Activated naive CD4-positive, alpha-beta T cell treated with Interleukin-2 at 50 U/mL for 16 hours (primary cell): ENCODE results near the gene ESF1.
"Not testable (repeated sequence)": the region's sequence is repeated elsewhere in the genome, so short reads cannot be mapped to it uniquely, and the experiment has no call there.

Source experiments
- DNase-seq: peaks from one replicate; pipeline ENCODE4 v3.0.0-alpha.2; 2020

The ESF1 gene

DNA sequence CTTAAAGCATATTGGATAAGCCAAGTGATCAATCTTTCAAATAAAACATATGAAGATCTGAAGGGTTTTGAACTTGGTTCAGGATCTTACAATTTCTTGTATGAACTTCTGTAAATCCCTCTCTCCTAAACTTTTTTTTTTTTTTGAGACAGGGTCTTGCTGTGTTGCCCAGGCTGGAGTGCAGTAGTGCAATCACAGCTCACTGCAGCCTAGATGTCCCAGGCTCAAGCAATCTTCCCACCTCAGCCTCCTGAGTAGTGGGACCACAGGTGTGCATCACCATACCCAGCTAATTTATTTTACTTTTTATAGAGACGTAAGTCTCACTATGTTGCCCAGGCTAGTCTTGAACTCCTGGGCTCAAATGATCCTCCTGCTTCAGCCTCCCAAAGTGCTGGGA lies 46.5 kb downstream of the ESF1 start:
- not testable (repeated sequence) for DNase-seq

GRCh38 chr20:13736436-13737191 lies 48.1 kb downstream of the ESF1 start:
- no peak for DNase-seq

DNA sequence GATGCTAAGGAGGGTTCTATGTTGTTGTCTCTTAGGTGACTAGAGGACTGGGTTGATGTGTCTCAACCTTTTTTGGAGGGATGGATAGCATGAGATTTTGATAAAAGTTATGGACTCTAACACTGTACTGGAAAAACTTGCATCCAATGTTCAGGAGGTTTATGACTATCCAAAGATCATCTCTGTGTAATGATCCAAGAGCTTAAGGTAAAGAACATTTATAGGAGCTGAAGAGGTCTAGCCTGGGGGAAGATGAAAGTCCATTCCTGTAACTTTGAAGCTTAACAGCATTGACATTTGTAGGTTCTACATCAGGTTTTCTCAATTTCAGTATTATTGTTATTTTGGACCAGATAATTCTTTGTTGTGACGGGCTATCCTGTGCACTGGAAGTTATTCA lies 48.9 kb downstream of the ESF1 start:
- DNase-seq: no peak

DNA sequence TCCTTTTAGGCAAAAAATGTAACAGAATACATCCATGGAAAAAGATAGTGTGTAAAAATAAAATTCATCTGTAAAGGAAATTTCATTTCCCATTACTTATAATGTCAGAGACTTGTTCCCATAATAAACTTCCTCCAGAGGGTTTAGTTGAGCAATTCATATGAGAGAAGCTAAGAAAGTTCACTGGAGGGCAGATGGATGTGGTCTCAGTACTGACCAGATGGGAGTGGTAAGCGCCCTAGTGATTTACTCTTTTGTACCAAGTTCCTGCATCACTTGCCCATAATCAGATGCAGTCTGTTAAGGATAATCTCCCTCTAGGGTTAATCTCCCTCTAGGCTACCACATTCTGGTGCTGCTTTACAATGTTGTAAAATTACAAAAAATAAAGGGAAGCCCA lies 61.7 kb downstream of the ESF1 start:
- DNase-seq: no peak

- DNase-seq: no peak
Measured at GRCh38 chr20:13718171-13718570, 66.5 kb downstream of the ESF1 start.

GRCh38 chr20:13717631-13718044 lies 67.1 kb downstream of the ESF1 start:
- DNase-seq: no peak

DNA sequence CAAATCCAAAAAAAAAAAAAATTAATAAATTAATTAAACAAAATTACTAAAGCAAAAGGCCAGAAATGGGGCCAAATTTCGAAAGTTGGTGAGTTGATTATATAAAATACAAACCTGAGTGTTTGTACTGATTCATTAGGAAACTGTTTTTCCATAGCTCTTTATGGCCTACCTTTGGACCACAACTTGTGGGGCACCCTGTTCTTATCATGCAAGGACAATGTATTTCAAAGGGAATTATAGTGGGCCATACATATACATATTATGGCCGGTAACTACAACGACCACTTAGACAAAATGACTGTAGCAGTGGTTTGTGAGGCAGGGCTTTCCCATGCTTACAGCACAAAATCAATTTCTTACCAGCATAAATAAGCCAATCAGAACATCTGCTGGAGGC lies 69.5 kb downstream of the ESF1 start:
- no peak for DNase-seq

GRCh38 chr20:13708234-13708633 lies 76.5 kb downstream of the ESF1 start:
- no peak for DNase-seq

GRCh38 chr20:13703265-13703664 lies 81.5 kb downstream of the ESF1 start:
- no peak for DNase-seq

- no peak for DNase-seq
Measured at GRCh38 chr20:13701486-13701885, 83.2 kb downstream of the ESF1 start.

- DNase-seq: no peak
Measured at GRCh38 chr20:13700761-13701160, 84.0 kb downstream of the ESF1 start.

DNA sequence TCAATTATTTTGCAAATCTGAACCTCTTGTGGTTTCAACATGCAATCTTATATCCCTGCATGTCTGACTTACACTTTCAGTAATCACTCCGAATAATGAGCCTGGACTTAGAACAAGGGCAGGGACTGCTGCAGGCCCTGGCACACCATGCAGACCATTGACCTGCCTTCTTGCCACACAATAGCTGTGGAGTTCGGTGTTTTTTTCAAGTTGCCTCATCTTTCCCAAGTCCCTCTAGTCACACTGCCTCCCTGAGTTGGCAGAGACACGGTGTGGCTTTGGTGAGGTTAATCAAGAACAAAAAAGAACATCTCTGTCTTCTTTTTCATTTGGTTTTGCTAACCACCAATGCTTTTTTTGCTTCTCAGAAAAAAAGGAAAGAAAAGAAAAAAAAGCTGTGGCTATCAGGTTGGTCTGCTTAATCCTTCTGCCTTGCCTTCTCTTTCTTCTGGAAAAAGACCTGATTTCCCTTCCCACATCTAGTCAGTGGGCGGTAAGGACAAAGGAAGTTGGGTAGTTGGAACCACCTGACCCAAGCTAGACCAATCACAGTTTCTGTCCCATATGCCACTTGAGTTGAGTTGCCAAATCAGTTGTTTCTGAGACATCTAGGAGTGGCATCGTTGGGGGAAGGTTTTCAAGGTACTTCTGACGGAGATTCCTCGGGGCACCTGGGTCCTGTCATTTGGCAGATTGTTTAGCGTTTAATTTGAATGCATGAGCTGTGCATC lies 90.1 kb downstream of the ESF1 start:
- DNase-seq: no peak

GRCh38 chr20:13692802-13693736 lies 91.7 kb downstream of the ESF1 start:
- no peak for DNase-seq

DNA sequence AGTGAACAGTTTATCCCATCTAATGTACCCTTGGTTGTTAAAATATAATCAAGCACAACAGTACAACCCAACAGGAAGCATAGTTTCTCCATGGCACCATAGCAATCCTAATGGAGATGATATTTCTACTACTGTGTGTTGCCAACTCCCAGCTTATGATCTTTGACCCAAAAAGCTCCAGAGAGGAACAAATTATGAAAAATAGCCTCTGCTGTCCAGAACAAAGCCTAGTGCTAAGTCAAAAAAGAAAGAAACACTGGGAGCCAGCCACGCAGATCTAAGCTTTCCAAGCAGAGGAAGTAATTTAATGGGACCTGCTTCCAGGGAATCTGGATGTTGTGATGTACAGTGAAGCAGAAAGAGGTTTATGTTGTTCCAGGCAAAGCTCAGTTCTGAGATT lies 93.8 kb downstream of the ESF1 start:
- no peak for DNase-seq

GRCh38 chr20:13687815-13688214 lies 96.9 kb downstream of the ESF1 start:
- DNase-seq: no peak

GRCh38 chr20:13685623-13686022 lies 99.1 kb downstream of the ESF1 start:
- no peak for DNase-seq

- no peak for DNase-seq
Measured at GRCh38 chr20:13684566-13685222, 100.0 kb downstream of the ESF1 start.

DNA sequence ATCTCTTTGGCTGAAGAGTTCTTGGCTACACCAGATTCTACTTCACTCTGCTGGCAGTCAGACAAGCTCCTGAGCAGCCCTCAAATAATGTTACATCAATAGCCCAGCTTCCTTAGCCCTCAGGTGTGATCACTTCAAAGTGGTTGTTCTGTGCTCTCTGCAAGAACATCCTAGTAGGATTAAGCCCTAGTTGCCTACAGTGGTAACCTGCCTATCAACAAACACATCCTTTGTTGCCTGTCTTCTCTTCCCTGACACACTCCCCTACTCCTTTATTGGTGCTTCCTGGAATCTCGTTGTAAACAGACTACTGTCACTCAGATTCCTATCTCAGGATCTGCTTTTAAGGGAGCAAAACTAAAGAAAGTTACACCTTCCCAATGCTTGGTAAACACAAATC lies 100.9 kb downstream of the ESF1 start:
- no peak for DNase-seq

GRCh38 chr20:13681248-13682125 lies 103.2 kb downstream of the ESF1 start:
- DNase-seq: no peak

DNA sequence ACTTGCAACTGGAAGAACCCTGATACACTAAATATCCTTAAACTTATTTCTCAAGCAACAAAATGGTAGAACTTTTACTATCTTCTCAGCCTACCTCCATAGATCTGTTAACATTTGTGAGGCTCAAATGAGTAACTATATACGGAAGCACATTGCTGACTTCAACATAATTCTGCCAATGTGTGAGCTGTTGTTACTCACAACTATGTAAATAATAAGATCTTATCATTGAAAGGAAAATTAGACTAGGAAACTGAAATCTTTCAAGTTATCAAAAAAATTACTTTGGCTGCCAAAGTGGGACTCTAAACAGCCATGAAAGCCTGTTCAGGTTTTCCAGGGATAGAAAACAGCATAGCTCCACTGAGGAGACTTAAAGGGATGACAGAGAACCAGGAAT lies 105.8 kb downstream of the ESF1 start:
- no peak for DNase-seq

DNA sequence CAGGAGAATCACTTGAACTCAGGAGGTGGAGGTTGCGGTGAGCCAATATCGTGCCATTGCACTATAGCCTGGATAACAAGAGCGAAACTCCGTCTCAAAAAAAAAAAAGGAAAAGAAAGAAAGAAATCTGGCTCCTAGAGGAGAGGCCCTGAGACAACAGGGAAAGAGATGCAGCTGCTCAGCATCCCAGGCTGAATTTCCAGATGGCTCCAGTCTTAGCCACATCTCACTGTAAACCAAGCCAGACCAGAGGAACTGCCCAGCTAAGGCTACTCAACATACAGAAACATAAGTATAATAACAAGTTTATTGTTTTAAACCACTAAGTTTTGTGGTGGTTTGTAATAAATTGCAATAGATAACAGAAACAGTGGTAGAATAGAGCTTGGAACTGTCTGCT lies 107.5 kb downstream of the ESF1 start:
- no peak for DNase-seq

GRCh38 chr20:13676682-13677081 lies 108.0 kb downstream of the ESF1 start:
- no peak for DNase-seq
